Keratinocyte (primary cell): ENCODE results near the gene LTB4R.

Source experiments
- EZH2 ChIP-seq: IDR thresholded peaks from one replicate; pipeline ENCODE4 v1.6.1; 2012; ENCODE audit warnings: inconsistent platforms, mild to moderate bottlenecking, low read length, moderate library complexity
- TF ChIP-seq, protein P1 (sequence below), 3 experiments: IDR thresholded peaks in 1 of 3; conservative IDR thresholded peaks in 1 of 3; optimal IDR thresholded peaks in 1 of 3; 2 replicates in 2 of 3; 3 replicates in 1 of 3; pipeline versions ENCODE3 to v1.5.1; 2011; ENCODE audit warnings: low read length in 3 of 3, mild to moderate bottlenecking in 3 of 3, moderate library complexity in 2 of 3, control low read depth in 1 of 3, inconsistent platforms in 1 of 3; ENCODE audit not compliant: insufficient read depth in 2 of 3; ENCODE audit errors: extremely low read depth in 1 of 3

DNA sequence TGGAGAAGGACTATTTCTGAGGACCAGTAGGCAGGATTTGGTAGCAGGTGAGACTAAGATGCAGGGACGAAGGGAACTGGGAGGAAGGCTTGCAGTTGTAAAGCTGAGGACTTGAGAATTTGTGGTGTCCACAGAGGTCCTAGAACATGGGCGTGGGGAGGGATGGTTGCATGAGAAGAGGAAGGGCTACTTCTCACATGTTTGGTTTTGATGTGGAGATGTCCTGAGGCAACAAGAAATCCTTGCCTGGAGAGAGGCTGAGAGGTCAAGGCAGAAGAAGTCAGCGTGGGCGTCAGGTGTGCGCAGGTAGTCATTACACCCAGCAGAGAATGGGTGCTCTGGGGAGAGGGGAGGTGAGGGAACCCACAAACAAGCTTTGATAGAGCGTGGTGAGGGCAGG is 34.2 kb upstream of the LTB4R start:
- TF ChIP-seq, protein P1, sequence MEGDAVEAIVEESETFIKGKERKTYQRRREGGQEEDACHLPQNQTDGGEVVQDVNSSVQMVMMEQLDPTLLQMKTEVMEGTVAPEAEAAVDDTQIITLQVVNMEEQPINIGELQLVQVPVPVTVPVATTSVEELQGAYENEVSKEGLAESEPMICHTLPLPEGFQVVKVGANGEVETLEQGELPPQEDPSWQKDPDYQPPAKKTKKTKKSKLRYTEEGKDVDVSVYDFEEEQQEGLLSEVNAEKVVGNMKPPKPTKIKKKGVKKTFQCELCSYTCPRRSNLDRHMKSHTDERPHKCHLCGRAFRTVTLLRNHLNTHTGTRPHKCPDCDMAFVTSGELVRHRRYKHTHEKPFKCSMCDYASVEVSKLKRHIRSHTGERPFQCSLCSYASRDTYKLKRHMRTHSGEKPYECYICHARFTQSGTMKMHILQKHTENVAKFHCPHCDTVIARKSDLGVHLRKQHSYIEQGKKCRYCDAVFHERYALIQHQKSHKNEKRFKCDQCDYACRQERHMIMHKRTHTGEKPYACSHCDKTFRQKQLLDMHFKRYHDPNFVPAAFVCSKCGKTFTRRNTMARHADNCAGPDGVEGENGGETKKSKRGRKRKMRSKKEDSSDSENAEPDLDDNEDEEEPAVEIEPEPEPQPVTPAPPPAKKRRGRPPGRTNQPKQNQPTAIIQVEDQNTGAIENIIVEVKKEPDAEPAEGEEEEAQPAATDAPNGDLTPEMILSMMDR (optimal IDR thresholded peaks at IDR 0.05 in 1 of 3, IDR thresholded peaks at IDR 0.05 in 1 of 3, conservative IDR thresholded peaks at IDR 0.05 in 1 of 3; ENCODE audit: extremely low read depth in 1 of 3, insufficient read depth in 2 of 3, low read length in 3 of 3) = no peak
- TF ChIP-seq EZH2 = no peak
